HG02970 (cell line): ENCODE results near the gene PLCB1.

ENCODE experiments used
- ATAC-seq: cut with Tn5 transposase; IDR thresholded peaks from one replicate; pipeline ENCODE4 v1.9.1; 2021; ENCODE audit warnings: mild to moderate bottlenecking, moderate library complexity, moderate number of reproducible peaks; ENCODE audit not compliant: unreplicated experiment, low FRiP score

The PLCB1 gene

DNA sequence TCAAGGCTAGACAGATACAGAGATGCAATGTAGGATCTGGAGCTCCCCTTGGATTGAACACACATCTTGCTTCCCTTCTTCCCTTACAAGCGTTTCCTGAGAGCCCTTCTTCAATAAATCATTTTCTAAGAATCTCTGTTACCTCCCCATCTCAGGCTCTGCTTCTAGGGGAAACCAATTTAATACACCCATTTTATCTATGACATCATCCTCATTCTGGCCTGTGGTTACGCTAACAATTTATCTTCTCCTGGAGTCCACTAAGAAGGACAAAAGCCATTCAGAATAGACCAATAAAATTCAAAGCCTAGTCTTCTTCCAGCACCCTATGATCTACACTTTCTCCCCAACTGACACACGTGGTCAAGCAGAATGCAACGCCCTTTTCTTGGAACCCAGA lies 390.1 kb downstream of the PLCB1 start:
- ATAC-seq: no peak

DNA sequence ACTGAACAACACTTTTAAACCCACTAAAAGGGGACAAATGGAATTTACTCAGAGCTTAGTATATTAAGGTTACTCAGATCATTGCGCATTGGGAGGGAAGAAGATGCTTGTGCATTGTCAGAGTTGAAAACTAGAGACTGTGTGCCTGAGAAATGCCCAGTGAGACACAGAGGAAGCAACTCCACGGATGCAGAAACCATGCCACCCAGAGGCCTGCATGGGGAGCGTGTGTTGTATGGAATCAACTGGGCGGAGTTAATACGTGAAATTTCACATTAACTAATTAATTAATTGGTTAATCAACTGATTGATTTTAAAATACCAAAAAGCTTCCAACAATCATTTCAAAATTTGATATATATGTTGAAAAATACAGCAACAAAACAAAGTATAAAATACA lies 391.6 kb downstream of the PLCB1 start:
- no peak for ATAC-seq

DNA sequence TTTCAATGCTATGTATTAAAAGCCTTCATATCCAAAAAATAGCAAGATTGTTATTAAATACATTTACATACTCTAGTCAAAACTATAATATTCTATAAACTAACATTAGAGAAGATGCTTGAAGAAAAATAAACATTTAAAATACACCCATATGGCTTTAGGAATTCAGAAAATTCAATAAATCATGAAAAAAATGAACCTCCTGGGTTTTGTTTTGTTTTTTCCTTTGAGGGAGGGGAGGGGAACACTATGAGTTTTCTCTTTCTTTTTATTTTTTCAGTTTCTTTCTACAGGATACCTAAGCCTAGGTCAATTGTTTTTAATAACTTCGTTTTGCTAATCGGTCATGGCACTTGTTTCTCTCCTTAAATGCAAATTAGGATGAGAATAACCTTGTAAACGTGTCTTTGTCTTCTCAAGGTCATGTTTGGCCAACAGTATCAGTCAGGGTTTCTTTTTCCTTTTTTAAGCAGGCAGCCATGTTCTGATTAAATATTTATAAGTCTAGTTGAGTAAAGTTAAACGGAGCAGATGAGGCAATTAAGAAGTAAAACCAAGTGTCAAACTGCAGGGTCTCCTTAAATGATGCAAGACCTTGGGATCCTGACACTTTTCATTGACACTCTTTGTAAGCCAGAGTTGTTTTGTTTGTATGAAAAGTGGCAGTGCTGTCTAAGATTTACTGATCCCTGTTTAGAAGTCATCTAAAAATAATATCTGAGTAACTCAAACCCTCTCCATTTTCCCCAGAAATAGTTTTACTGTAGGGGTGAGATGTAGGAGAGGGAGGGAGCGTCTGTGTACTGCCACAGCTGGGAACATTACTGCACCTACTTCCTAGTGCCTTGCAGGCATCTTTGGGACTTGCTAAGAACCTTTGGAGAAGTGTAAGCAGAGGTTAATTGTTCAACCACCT lies 392.3 kb downstream of the PLCB1 start:
- ATAC-seq: no peak

DNA sequence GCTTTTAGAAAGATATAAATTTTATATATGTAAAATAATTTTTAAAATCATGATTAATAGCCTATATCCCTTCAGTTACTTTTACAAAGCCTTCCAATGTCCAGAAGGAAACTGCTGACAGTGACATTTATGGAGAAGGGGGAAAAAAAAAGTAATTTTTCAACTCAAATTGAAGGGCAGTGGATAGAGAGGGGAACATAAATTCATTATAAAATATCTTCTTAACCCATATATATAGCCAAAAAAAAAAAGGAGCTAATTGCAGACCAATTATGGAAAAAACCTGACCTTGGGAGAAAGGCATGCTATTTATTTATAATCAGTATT lies 392.9 kb downstream of the PLCB1 start:
- no peak for ATAC-seq

DNA sequence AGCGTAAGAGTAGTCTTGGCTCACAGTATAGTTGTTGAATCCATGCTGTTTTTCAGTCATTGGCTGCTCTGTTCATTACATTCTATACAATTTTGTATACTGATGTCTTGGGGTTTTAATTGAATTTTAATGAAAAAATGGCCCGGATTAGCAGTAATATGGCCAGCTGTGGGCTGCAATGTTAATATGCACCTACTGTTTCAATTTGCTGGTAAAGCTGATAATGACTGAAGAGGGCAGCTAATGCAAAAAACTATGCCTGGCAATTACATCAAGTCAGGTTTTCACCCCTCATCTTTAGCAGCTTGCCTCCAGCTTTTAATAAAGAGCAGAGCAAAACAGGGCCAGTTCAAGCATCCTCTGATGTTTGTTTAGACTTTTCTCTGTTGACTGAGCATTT lies 394.5 kb downstream of the PLCB1 start:
- ATAC-seq: no peak

DNA sequence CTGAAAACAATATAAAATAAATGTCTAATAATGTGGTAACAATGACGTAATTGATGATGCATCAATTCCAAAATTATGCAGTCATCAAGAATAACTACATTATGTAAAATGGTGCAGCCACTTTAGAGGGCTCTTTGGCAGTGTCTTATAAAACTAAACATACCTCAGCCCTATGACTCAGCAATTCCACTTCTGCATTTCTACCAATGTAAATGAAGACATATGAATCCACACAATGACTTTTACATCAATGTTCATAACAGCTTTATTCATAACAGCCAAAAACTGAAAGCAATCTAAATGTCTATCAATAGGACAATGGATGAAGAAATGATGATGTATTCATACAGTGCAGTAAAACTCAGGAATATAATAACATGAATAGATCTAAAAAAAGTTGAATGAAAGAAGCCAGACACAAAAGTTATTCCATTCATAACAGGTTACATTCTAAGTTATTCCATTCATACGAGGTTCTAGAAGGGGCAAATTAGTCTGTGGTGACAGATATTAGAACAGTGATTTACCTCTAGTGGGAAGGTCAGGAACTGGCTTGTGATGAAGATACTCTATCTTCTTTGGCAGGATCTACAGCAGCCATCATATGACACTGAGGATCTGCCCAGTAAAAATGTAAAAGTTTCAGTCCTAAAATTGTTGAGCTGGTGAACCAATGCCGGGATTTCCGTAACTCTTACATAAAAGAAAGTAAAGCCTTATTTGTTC lies 396.1 kb downstream of the PLCB1 start:
- no peak for ATAC-seq

DNA sequence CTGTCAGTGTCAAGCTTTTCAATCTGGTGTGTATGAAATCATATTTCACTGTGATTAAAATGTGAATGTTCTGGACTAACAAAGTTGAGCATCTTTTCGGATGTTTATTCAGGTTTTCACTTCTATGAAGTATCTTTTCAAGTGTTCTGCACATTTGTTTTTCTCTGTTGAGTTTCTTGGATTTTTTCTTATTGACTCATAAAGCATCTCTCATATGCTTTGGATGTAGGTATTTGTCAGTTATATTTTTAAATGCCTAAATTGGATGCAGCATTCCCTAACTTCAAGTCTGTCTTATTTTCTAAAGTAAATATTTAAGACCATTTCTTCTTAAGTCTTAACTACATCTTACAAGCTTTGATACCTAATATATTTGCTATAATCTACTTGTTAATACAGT lies 398.0 kb downstream of the PLCB1 start:
- ATAC-seq: no peak

DNA sequence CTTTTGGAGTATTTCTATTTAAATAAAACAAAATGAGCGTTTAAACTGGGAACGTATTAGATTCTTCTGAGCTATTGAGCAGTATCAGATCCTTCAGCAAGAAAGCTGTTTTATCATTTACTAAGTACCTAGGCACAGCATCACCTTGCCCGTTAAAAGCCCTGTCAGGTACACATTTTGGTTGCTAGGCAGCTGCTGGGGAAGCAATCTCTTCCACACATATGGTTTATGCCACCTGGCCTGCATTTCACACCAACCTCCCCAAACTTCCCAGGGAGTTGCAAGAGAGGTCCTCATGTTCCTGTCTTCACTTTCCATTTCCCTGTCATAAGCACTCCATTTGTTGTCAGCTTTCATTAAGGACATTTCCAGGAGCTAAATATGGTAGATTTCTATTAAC lies 400.1 kb downstream of the PLCB1 start:
- ATAC-seq: no peak

DNA sequence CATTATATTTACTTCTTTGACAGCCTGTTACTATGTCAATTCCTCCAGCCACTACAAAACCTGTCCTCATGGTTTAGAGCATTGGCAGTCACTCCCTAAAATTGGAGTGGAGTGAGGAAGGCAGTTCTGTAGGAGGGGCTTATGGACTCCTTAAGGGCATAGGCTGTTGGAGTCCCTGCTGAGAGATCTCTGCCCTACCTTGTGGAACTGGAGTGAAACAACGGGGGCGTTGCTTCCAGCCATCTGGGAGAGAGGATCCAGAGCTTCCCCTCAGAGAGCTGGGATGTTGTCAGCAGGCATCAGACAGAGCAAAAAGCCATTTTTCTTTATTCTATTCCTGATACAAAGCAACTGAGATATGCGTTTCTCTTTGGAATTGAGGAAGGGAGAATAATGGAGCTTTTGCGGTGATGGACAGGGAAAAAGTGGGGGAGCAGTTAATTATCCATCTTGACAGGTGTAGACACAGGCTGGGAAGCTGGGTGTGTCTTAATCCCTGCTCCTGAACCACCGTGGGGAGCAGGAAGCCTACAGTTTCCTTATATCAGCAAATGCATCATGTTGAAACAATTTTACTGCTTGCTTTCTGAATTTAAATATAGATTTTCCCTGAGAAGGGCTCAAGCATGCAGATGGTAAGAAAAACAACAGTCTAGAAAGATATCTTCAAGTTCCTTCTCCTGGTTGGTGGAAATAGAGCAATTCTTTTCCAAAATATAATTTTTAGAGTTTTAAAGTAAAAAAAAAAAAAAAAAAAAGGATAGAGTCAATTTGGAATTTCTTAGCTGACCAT lies 402.5 kb downstream of the PLCB1 start:
- ATAC-seq: no peak

DNA sequence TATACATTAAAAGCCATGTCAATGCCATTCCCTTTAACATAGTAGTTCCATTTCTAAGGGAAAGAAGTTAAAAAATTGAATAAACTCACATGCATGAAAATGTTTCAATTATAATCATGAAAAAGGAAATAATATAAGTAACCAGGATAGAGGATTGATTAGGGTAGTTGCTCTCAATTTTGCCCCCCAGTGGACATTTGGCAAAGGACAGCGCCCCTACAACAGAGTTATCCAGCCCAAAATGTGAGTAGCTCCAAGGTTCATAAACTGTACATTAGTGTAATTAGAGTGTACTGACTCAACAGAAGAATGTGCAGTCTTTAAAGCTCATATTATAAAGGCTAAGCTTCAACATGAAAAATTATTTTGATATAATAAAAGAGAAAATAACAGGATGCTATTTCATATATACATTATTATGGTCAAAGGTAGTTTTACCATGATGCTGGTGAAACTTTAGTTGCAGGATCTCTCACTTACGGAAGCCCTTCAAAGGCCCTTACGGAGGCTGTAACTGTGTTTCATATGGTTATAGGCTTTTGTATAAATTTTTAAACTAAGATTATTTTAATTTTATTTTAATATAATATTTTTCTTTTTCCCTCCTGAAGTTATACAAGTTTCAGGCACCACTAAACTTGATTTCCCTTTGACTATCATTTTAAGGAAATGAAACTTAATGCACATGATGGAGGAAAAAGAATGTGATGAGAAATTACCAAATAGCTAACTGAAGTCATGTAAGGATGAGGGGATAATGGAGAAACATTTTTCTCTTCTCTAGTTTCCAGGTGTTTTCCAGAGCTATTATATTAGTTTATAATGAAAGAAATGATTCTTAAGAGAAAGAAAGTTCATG lies 403.6 kb downstream of the PLCB1 start:
- no peak for ATAC-seq

DNA sequence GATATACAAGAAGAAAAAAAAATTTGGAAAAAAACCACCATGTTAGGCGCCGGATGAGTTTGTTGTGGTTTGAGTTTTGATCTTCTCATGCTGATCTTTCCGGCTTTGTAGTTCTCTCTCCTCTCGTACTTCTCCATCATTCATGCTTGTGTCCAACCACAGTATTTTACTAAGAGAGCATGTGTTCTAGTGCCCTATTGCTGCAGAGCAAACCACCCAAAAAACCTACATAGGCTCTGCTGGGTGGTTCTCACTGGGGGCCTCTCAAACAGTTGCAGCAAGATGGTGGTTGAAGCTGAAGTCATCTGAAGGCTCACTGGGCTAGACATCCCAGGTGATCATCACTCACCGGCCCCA lies 404.2 kb downstream of the PLCB1 start:
- ATAC-seq: no peak

DNA sequence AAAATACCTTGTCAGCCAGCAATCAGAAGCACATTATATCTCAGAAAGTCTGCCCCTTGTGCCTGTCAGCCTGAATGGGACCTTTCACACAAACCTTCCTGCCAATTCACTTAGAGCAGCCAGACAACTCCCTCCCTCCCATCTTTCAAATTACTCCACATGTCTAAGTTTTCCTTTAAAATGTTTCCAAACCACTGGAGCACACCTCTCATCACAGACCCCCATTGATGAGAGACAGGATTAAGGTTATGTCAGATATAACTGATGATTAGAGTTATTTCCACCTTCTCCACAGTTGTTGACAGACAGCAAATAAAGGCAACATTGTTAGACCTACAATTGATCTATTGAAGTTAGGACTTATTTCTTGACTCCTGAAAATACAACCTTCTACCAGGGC lies 408.4 kb downstream of the PLCB1 start:
- no peak for ATAC-seq

DNA sequence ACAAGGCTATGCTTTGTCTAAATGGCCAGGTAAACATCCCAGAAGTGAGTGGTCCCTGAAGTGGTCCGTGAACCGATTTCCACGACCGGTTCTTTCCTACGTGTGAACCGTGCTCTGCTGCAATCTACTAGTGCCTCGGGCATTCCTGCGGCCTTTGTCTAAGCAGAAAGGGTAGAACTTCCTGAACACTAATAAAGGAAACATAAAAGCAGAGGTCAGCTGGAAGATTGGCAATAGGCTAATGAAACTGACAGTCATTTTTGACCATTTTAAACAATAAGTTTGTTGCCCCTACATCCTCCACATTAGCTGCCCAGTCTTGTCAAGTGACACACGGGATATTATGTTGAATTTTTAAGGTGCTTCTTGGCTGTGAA lies 410.0 kb downstream of the PLCB1 start:
- ATAC-seq: no peak

DNA sequence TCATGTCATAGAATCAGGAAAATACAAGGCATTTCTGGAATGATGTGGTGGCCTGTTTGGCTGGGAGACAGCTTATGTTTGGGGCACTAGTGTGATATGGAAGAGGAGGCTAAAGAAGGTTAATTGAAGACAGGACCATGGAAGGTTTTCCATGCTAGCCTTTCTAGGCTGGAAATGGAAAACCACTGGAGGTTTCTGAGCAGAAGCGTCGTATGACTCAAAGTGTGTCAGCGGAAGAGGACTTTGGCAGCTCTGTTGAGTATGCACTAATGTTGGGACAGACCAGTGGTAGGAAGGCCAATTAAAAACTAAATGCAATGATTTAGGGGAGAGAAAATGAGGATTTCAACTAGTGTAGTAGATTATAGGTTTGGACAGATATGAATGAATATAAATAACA lies 413.1 kb downstream of the PLCB1 start:
- no peak for ATAC-seq

DNA sequence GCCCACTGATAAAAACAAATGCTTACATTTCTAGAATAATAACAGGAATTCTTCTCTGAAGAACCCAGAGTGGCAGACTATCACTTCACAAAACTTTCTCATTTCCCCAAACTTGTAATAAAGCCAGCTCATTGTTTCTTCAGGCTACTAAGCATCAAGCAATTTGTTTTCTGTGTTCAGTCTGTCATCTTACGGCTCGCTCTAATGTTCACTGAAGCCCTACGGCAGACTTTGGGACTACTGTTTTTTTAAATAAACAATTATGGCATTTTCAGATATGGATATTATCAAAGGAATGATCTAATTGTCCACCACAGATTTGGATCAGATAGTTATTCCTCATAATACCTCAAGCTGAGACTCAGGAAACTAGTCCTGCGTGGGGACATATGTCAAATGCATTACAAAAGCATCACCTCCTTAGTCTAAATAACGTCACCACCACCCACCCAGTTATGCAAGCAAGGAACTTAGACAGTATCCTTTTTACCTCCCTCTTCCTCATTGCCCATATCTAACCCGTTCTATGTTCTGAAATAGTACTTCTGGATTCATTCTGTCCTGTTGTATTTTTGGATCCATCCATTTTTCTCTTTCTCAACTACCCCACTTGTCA lies 415.1 kb downstream of the PLCB1 start:
- no peak for ATAC-seq

DNA sequence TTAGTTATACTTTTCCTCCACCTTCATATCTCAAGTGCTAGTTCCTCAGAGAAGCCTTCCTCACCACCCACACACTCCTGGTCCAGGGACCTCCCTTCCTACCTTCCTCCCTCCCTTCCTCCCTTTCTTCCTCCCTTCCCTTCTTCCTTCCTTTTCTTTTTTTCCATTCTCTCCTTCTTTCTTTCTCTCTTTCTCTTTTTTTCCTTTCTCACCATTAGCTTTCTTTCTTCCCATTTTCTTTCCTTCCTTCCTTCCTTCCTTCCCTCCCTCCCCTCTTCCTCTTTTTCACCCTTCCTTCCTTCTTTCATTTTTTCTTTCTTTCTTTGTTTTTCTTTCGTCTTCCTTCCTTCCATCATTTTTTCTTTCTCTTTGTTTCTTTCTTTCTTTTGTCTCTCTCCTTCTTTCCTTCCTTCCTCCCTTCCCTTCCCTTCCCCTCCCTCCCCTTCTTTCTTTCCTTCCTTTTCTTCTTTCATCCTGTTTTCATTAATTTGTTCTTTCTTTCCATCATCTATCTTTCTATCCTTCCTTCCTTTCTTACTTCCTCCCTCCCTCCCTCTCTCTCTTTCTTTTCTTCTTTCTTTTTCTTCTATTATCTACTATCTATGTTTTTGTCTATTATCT lies 416.0 kb downstream of the PLCB1 start:
- ATAC-seq: no peak

DNA sequence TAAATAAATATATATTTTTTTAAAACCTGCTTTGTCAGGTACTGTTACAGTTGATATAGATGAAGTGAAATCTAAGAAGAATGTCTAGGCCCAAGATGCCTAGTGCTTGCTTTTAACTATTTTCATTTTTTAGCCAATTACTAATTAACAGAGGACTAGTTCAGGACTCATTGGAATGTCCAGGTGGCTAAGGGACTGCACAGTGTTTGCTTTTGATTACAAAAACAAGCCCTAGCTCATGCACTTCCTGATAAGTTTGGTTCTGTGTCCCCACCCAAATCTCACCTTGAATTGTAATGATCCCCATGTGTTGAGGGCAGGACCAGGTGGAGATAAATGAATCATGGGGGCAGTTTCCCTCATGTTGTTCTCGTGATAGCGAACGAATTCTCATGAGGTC lies 417.1 kb downstream of the PLCB1 start:
- no peak for ATAC-seq

DNA sequence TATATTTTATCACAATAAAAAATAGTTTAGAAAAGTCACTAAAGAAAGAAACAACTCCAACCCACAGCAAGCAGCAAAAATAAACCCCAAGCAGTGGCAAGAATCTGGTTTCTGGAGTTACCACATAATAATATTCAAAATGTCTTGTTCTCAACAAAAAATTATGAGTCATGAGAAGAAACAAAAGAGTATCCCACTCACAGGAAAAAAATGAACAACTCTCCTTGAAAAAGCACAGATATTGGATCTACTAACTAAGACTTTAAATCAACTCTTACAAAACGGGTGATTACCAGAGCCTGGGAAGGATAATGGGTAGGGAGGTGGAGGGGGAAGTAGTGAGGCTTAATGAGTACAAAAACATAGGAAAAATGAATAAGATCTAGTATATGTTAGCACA lies 425.6 kb downstream of the PLCB1 start:
- no peak for ATAC-seq

DNA sequence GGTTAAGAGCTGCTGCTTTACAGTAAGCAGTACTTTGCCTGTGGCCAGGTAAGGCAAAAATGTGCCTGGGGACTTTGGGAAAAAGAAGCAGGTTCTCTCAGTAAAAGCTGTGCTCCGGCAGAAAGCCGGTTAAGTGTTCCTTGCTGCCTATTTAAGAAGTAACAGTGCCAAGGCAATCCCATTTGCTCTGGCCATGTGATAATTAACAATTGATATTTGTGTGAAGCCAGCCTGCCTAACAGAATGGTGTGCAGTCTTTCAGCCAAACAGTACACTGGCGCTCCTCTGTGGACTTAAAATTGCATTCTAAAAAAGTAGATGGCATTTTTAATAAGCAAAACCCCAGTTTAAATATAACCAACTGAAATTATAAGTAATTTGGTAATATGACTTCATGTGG lies 430.3 kb downstream of the PLCB1 start:
- ATAC-seq: no peak

DNA sequence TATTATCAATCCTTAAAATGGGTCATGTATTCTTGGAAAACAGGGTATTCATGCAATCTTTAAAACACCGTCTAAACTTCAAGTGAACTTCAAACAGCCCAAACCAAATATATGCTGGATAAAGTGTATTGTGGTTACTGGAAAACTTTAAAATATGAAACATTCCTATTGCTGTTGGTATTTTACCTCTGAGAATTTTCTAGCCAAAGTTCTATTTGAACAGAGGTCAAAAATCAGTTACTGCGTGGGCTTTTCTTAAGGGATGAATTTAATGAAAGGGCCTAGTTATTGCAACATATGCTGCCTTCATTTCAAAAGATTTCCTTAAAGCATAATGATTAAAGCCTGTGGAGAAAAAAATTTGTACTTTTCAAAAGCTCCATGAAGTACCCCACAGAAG lies 436.0 kb downstream of the PLCB1 start:
- no peak for ATAC-seq
